ENCODE measurements around the gene RNF115.
"Not testable (repeated sequence)": the region's sequence is repeated elsewhere in the genome, so short reads cannot be mapped to it uniquely, and the experiment has no call there.

RNF115 gene

DNA sequence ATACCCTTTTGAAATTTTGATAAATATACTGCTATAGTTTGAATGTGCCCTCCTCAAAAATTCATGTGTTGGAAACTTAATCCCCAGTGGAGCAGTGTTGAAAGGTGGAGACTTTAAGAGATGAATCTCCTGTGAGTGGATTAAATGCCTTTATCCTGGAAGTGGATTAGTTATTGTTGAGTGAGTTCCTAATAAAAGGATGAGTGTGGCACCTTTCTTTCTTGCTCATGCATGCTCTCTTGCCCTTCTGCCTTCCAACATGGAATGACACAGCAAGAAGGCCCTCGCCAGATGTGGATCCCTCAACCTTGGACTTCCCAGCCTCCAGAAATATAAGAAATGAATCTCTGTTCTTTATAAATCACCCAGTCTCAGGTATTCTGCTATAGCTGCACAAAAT is 52.8 kb downstream of the RNF115 start:
- no peak for DNase-seq

DNA sequence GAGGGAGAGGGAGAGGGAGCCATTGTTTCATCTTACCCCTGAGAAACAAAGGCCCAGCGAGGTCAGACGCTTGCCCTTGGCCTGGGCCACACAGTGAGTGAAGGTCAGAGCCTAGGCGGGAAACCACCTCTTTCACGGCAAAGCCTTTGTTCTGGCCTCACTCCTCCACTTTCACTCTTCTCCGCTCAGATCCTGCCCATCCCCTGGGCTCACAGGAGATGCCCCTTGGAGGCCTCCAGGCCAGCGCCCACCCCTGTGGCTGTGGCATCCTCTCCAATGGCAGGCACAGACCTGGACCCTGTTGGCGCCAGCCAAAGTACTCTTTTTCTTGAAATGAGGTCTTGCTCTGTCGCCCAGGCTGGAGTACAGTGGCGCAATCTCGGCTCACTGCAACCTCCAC is 55.9 kb downstream of the RNF115 start:
- DNase-seq: not testable (repeated sequence)

DNA sequence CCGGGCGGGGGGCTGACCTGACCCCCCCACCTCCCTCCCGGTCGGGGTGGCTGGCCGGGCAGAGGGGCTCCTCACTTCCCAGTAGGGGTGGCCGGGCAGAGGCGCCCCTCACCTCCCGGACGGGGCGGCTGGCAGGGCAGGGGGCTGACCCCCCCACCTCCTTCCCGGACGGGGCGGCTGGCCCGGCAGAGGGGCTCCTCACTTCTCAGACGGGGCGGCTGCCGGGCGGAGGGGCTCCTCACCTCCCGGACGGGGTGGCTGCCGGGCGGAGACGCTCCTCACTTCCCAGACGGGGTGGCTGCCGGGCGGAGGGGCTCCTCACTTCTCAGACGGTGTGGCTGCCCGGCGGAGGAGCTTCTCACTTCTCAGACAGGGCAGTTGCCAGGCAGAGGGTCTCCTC is 57.0 kb downstream of the RNF115 start:
- DNase-seq: not testable (repeated sequence)

DNA sequence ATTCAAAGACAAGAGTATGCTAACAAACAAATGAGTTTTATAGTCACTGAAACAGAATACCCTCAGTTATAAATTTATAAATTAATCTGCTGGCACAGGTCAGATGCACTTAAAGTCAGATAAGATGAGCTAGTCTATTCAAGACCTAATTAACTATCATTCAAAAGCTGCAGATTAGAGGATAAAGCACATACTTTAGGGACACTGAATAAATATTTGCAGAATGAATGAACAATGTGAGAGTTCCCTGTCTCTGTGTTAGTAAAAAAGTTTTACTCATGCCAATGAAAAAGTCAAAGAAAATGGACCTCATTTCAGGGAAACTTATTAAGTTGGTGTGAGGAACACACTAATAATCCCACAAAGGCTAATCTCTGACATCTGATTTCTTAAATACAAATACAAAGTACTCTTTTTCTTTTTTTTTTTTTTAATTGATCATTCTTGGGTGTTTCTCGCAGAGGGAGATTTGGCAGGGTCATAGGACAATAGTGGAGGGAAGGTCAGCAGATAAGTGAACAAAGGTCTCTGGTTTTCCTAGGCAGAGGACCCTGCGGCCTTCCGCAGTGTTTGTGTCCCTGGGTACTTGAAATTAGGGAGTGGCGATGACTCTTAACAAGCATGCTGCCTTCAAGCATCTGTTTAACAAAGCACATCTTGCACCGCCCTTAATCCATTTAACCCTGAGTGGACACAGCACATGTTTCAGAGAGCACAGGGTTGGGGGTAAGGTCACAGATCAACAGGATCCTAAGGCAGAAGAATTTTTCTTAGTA is 58.1 kb downstream of the RNF115 start:
- not testable (repeated sequence) for DNase-seq

DNA sequence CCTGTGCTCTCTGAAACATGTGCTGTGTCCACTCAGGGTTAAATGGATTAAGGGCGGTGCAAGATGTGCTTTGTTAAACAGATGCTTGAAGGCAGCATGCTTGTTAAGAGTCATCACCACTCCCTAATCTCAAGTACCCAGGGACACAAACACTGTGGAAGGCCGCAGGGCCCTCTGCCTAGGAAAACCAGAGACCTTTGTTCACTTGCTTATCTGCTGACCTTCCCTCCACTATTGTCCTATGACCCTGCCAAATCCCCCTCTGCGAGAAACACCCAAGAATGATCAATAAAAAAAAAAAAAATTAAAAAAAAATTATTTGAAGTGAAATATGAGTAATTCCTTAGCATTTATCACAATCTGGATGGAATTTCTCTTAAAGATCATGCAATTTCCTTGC is 58.8 kb downstream of the RNF115 start:
- DNase-seq: not testable (repeated sequence)

DNA sequence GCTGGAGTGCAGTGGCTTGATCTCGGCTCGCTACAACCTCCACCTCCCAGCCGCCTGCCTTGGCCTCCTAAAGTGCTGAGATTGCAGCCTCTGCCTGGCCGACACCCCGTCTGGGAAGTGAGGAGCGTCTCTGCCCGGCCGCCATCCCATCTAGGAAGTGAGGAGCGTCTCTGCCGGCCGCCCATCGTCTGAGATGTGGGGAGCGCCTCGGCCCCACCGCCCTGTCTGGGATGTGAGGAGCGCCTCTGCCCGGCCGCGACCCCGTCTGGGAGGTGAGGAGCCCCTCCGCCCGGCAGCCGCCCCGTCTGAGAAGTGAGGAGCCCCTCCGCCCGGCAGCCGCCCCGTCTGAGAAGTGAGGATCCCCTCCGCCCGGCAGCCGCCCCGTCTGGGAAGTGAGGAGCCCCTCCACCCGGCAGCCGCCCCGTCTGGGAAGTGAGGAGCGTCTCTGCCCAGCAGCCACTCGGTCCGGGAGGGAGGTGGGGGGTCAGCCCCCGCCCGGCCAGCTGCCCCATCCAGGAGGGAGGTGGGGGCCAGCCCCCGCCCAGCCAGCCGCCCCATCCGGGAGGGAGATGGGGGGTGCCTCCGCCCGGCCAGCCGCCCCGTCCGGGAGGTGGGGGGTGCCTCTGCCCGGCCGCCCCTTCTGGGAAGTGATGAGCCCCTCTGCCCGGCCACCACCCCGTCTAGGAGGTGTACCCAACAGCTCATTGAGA is 59.5 kb downstream of the RNF115 start:
- DNase-seq: not testable (repeated sequence)

DNA sequence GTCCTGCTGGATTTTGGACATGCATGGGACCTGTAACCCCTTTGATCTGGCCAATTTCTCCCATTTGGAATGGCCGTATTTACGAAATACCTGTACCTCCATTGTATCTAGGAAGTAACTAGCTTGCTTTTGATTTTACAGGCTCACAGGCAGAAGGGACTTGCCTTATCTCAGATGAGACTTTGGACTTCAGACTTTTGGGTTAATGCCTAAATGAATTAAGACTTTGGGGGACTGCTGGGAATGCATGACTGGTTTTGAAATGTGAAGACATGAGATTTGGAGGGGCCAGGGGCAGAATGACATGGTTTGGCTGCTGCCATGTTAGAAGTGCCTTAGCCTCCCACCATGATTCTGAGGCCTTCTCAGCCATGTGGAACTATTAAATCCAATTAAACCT is 61.9 kb downstream of the RNF115 start:
- not testable (repeated sequence) for DNase-seq

DNA sequence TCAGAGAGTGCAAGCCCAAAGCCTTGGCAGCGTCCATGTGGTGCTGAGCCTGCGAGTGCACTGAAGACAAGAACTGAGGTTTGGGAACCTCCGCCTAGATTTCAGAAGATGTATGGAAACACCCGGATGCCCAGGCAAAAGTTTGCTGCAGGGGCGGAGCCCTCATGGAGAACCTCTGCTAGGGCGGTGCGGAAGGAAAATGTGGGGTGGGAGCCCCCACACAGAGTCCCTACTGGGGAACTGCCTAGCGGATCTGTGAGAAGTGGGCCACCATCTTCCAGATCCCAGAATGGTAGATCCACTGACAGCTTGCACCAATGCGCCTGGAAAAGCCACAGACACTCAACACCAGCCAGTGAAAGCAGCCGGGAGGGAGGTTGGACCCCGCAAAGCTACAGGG is 62.4 kb downstream of the RNF115 start:
- DNase-seq: not testable (repeated sequence)

DNA sequence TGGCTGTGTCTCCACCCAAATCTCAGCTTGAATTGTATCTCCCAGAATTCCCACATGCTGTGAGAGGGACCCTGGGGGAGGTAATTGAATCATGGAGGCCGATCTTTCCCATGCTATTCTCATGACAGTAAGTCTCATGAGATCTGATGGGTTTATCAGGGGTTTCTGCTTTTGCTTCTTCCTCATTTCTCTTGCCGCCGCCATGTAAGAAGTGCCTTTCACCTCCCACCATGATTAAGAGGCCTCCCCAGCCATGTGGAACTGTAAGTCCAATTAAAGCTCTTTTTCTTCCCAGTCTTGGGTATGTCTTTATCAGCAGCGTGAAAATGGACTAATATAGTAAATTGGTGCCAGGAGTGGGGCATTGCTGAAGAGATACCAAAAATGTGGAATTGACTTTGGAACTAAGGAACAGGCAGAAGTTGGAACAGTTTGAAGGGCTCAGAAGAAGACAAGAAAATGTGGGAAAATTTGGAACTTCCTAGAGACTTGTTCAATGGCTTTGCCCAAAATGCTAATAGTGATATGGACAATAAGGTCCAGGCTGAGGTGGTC is 63.4 kb downstream of the RNF115 start:
- DNase-seq: not testable (repeated sequence)

DNA sequence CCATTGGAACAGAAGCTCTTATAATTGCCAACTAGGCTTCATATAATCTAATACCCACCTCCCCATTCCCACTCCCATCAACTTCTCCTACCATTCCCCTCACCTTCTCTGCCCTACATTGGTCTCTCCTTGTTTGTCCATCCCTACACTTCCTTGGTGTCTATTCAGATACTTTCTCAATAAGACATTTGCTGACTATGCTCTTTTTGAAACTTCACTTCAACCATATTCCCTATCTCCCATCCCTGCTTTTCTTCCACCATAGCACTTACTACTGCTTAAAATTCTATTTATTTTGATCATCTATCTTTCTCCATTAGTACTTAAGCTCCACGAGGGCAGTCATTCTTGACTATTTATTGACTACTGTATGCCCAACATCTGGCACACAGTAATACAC is 64.2 kb downstream of the RNF115 start:
- no peak for DNase-seq

DNA sequence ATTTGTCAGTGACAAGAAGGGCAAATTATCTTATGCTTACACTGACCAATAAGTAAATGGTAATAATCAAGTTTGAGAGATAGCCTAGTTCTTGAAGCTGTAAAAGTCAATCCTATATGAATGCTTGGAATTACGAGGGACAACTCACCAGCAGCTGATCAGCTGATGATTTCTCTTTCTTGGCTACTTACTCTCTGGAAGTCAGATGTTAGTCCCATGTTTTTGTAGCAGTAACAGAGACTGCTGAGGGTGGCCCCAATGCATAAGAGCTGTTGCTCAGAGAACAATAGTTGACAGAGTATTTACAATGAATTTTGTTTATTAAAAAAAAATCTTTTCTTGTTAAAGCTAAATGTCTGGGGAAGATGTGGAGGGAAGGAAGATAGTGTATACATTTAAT is 65.3 kb downstream of the RNF115 start:
- no peak for DNase-seq

DNA sequence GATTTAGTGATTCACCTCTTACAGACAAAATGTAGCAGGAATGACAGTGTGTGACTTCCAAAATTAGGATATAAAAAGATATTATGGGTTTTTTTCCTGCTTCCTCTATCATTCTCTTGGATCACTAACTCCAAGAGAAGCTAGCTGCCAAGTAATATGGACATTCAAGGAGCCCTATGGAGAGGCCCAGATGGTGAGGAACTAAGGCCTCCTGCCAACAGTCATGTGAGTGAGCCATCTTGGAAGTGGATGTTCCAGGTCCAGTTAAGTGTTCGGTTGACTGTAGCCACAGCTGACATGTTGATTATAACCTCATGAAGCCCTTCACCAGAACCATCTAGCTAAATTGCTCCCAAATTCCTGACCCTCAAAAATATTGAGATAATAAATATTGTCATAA is 65.8 kb downstream of the RNF115 start:
- no peak for DNase-seq

DNA sequence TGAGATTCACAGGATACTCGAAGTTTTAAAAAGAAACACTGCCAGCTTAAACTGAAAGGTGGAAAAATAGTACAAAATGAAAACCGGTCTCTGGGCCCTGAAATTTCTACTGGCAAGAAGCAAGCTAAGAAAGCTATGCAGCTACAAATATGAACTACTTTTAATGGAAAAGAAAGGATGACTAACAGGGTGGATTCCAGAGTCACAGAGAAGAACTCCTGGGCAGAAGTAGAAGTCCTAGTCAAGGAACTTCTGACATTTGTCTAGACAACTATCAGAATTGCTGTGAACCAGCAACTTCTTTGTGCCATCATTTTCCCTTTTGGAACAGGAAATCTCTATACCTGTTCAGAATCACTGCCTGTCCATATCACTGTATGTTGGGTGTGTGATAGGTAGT is 66.5 kb downstream of the RNF115 start:
- DNase-seq: no peak

DNA sequence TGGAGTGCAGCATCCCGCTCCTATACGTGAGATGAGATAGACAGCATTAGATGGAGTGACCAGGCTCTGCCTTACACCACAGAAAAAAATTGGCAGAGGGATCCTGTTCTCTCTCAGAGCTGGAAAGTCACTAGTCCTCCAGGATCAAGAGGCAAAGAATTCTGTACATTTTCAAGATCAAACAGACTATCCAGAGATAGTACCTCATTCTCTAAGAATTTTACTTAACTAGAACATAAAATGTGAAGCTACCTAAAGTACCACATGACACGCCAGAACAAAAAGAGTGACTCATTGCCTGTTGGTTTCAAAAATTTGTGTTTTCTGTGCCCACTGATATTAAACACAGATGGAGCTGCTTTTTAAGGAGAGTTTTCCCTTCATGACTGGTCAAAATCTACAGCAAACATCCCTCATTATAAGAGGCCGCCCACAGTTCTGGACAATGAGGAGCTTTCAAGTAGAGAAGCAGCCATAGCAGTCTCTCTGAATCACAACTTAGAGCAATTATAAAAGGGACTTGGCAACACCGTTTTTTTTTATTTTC is 72.3 kb downstream of the RNF115 start:
- DNase-seq: no peak

DNA sequence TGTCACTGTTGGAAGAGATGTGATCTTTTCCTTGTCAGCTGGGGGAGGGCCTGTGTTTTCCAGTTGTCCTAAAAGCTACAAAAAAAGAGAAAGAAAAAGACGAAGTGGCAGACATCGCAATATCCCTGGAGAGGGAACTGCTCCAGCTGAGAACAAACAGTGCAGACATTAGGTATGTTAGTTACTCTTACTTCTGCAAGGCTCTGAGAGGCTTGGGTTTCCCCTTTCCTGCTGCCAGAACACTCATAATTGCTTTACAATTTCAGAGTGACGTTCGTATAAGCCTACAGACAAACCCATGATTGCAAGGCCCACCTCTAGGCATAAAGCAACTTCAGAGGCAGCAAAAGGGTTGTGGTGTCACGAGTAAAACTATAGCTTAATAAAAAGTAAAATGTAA is 73.5 kb downstream of the RNF115 start:
- DNase-seq: no peak

DNA sequence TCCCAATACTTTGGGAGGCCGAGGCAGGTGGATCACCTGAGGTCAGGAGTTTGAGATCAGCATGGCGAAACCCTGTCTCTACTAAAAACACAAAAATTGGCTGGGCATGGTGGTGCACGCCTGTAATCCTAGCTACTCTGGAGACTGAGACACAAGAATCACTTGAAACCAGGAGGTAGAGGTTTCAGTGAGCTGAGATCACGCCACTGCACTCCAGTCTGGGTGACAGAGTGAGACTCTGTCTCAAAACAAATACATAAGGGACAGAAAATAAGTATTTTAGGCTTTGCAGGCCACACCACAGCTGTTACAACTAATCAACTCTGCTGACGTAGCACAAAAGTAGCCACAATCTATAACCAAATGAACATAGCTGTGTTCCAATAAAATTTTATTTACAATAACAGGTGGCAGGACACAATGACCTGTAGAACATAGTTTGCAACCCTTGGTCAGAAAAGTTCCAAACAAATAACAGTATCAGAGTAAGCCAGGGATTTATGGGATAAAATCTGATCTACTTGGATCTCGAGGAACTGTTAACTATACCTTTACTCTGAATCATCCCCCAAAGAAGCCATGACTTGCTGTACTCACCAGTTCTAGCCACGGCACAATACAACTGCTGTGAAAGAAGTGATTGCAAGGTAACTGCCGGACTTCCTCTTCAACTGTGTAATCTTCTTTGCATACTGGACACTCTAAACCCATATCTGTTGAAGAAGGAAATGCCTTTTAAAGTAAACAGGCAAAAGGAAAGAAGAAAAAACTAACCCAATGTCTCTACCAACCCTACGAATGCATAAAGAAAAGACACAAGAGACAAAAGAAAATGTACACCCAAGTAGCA is 76.3 kb downstream of the RNF115 start:
- no peak for DNase-seq

DNA sequence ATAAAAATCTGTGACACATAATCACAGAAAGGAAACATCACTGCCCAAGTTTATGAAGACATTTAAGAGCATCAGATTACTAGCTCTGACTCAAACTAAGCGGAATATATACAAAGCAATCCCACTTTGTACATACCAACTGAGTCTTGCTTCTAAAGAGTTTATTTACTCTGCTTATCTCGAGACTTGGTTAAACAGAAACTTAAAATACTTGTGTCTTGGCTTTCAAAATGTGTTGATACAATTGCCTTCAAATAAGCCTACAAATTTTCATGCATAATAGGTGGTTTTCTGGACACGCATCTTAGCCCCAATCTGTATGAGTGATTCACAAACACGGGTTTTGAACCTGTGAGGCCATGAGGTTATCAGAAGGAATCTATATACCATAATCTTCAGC is 83.6 kb downstream of the RNF115 start:
- DNase-seq: no peak

DNA sequence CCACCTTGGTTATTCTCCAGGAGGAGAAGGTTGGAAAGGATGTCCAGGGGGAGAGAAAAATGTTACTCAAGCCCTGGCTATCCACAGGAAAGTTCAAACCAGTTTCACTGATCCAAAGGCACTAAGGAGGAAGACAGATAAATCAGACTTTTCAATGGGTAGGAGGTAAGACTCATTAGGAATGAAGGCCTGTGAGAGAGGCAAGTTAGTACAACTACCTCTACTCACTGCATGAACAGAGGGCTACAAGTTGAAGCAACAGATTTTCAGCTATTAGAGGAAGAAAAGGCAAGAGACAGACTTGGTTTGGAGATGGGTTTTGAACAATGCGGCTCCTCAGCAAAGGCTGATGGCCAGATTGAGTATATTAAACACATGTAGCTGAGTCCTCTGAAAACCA is 87.7 kb downstream of the RNF115 start:
- no peak for DNase-seq

DNA sequence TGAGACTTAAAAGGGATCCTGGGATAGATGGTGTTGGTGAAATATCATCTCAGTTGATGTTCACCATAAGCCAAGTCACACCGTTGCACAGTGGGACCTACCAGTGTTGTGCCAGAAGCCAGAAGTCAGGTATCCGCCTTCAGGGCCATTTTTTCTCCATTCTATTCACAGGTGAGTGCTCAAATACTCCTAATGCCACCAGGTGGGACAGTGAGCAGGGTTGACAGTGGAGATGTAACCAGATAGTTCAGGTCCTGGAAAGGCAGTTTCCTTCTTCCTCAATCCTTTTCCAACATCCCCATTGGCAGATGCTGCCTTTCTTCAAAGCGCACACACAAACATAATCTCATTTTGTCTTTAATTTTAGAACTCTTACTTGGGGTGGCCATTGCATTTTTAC is 93.0 kb downstream of the RNF115 start:
- no peak for DNase-seq

DNA sequence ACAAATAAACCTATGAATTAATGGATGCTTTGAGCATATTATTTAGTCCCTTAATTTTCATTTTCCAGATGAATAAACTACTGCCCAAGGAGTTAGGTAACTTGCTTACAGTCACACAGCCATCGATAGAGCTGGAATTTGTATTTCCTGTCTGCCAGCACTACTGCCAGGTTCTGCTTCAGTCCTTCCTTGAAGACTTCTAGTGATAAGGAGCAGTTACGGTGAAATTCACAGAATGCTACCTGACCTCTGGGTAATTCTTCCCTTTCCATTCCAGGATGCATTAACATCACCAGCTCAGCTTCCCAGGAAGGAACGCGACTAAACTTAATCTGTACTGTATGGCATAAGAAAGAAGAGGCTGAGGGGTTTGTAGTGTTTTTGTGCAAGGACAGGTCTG is 93.4 kb downstream of the RNF115 start:
- no peak for DNase-seq

DNA sequence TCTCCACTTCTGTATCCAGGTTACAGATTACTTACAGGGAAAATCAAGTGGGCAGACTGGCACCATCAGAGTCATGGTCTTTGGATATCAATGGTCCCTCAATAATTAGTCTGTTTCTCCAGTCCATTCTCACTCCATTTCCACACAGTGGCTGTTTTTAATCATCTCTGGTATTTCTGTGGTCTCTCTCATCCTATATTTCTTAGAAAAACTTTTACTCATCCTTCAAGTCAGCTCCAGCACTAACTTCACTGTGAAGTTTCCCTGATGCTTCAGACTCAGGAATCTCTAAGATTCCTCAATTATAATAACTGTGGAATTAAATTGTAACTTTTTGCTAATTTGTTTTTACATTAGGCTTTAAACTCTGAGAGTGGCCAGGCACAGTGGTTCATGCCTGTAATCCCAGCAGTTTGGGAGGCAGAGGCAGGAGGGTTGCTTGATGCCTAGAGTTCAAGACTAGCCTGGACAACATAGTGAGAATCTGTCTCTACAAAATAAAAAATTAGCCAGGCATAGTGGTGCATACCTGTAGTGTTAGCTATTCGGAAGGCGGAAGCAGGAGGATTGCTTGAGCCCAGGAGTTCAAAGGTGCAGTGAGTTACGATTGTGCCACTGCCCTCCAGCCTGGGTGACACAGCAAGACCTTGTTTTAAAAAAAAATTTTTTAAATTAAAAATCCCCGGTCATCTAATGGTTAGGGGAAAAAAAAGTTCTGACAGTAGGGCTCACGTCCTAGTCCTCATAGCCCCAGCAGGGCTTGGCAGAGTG is 94.0 kb downstream of the RNF115 start:
- DNase-seq: no peak

DNA sequence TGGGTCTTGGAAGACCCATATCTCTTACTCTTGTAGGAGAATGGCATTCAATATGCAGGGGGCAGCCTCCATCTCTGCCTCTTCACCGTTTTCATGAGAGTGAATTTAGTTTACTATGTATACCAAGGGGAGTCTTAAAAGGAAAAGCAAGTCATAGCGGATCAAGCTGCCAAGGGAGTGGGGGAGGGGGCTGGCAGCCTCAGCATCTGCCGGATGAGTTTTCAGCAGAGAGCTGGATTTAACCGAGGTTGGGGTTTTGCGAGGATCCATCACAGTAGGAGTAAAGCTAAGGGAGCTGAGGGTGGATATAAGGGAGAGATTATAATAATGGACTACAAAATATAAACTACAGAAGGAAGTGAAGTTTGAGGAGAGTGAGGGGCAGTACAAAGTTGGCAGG is 94.7 kb downstream of the RNF115 start:
- no peak for DNase-seq
